SK-N-SH (cell line): ENCODE measurements around the gene ZMIZ1.

ENCODE experiments used
- CTCF ChIP-seq: fragments of 200-600 bp; sonication (generic); IDR thresholded peaks from 2 replicates; pipeline ENCODE4 v1.6.1; 2017; ENCODE audit warnings: antibody characterized with exemption, mild to moderate bottlenecking, moderate library complexity
- PBX3 ChIP-seq: IDR thresholded peaks from 2 replicates; pipeline ENCODE4; 2012
- POLR2AphosphoS5 ChIP-seq: IDR thresholded peaks from 2 replicates; pipeline ENCODE4 v1.6.1; 2012; ENCODE audit warnings: low read depth, low read length
- SIN3A ChIP-seq: IDR thresholded peaks from 2 replicates; pipeline ENCODE4 v1.6.1; 2012; ENCODE audit warnings: low read depth, mild to moderate bottlenecking, low read length, moderate library complexity, borderline replicate concordance
- TAF1 ChIP-seq: IDR thresholded peaks from 2 replicates; pipeline ENCODE4 v1.6.1; 2012; ENCODE audit warnings: low read depth, mild to moderate bottlenecking, low read length, moderate library complexity, borderline replicate concordance
- USF2 ChIP-seq: fragments of 150-350 bp; IDR thresholded peaks from 2 replicates; pipeline ENCODE4 v1.6.1; 2017; ENCODE audit warnings: antibody characterized with exemption, low read length, low read depth, borderline replicate concordance

DNA sequence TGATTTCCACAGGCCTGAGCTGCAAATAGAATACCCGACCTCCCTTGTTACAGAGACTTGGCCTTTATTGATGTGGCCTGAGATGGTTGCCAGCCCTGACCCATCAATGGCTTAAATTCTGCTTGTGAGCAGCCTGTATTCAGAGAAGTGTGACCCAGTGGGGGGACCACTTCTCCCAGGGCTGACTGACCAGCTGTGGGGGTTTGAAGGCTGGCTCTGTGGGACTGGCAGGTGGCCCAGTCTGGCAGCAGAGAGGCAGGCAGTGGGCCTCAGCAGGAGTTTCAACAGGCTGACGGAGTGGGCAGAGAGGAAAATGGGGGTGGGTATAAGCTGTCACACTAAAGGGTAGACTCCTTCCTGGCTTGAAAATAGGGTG lies 266.3 kb downstream of the ZMIZ1 start:
- TF ChIP-seq USF2 (no peak), CTCF (no peak), POLR2AphosphoS5 (no peak), SIN3A (no peak), TAF1 (no peak), PBX3 (no peak)
